Left forelimb (tissue), 1 donor: ENCODE results near the gene ISG15.
"Not testable (repeated sequence)": the region's sequence is repeated elsewhere in the genome, so short reads cannot be mapped to it uniquely, and the experiment has no call there.

Experiments used
- DNase-seq: peaks from one replicate; pipeline ENCODE4 v3.0.0-alpha.2; 2018; ENCODE audit warnings: low spot score

The ISG15 gene

DNA sequence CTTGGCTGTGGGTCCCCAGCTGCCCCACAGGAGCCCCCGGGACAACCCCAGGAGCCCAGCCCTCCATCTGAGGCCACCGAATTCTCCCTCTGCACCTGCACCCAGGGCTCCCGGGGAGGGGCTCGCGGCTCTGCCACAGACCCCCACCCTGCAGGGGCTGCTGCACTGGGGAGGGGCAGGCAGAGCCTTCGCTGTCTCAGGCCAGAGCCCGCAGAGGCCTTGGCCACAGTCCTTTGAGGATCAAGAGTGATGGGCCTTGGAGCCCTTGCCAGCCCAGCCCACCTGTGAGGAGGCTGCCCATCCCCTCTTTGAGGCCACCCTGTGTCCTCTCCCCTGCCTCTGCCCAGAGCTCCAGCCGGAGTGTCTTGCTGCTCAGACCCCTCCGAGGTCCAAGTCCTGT, 37.9 kb upstream of the ISG15 start:
- DNase-seq, result no peak

- DNase-seq, result no peak
Observed at GRCh38 chr1:975896-976683, 37.2 kb upstream of the ISG15 start.

DNA sequence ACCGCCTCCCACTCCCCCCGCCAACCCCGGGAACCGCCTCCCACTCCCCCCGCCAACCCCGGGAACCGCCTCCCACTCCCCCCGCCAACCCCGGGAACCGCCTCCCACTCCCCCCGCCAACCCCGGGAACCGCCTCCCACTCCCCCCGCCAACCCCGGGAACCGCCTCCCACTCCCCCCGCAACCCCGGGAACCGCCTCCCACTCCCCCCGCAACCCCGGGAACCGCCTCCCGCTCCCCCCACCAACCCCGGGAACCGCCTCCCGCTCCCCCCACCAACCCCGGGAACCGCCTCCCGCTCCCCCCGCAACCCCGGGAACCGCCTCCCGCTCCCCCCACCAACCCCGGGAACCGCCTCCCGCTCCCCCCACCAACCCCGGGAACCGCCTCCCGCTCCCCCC, 36.5 kb upstream of the ISG15 start:
- not testable (repeated sequence) for DNase-seq

DNA sequence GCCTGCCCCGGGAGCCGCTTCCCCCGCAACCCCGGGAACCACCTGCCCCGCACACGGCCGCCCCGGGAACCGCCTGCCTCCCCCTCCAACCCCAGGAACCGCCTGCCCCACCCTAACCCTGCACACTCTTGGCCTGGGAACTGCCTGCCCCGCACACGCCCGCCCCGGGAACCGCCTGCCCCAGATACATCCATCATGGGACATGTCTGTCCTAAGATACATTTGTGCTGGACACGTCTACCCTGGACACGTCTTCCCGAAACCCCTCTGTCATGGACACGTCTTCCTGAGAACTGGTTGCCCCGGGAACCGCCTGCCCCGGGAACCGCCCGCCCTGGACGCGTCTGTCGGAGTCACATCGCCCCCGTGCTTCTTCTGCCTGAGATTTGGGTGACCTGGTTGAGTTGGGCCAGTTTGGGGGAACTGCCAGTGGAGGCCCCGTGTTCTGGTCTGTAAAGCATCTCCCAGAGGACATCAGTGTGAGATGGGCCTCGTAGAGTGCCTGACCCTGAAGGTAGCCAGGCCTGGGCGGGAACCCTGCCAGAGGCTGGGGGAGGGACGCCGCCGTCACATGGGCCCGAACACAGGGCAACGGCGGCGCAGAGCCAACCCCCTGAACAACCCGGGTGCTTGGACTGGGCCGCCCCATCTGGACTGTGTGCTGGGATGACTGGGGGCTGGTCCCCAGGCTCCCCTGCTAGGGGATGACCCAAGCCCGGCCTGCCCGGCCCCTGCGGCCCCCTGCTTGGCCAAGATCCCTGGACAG, 35.0 kb upstream of the ISG15 start:
- no peak for DNase-seq

- DNase-seq, result no peak
Observed at GRCh38 chr1:978835-979743, 34.2 kb upstream of the ISG15 start.

GRCh38 chr1:979744-980072, 33.6 kb upstream of the ISG15 start:
- DNase-seq, result no peak

DNA sequence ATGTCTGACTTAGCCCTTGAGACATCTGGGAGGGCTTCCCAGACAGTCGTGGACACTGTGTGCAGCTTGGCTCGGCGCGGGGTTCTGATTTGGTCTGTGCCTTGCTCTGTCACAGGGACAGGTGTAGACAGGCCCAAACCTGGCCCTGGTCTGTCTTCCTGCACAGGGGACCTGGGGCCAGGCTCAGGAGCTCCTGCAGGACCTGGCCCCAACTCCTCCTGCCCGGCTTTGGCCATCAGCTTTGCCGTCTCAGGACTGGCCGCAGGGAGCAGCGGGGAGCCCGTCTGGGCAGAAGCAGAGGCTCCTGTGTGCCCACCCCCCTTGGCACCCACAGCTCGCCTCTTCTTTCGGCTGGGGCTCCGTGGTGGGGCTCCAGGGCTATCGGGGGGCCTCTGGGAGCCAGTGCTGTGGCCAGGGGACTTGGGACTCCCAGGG, 33.1 kb upstream of the ISG15 start:
- no peak for DNase-seq

DNA sequence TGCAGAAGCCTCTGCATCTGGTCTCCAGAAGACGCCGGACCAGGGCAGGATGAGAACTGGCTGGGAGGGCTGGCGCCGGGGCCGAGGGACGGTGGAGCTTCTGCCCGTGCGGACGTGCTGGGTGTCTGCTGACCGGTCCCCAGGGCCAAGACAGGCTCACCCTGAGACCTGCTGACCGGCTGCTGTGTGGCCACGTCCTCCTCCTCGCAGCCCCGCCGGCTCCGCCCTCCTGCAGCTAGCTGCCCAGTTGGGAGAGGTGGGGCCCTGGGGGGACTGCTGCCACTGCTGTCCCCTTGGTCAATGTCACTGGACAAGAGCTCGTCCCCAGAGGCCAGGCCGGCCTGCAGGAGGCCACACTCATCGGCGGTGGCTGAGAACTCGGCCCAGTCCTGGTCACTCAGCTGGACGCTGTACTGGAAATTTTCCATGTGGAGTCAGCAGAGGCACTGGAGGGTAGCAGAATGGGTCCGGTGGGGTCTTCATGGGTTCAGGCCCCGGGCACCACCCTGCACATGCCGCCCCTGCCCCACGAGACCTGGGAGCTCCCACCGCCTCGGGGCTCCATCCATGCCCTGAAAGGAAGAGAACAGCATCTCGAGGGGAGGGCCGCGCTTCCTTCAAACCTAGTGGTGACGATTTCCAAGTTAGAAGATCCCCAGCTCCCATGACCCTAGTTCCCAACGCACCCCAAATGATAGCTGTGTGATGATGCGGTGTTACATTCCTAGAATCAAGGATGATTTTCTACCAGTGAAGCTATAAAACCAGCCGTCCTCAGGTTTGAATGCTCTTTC, 32.5 kb upstream of the ISG15 start:
- DNase-seq, result no peak

- no peak for DNase-seq
Observed at GRCh38 chr1:981491-981954, 31.8 kb upstream of the ISG15 start.

- DNase-seq, result no peak
Observed at GRCh38 chr1:981955-982558, 31.2 kb upstream of the ISG15 start, which contains the start of gene PERM1. TSS of gene PERM1 (minus strand) at chr1:982093. CDS start at chr1:981029, 1,064 bp downstream.

DNA sequence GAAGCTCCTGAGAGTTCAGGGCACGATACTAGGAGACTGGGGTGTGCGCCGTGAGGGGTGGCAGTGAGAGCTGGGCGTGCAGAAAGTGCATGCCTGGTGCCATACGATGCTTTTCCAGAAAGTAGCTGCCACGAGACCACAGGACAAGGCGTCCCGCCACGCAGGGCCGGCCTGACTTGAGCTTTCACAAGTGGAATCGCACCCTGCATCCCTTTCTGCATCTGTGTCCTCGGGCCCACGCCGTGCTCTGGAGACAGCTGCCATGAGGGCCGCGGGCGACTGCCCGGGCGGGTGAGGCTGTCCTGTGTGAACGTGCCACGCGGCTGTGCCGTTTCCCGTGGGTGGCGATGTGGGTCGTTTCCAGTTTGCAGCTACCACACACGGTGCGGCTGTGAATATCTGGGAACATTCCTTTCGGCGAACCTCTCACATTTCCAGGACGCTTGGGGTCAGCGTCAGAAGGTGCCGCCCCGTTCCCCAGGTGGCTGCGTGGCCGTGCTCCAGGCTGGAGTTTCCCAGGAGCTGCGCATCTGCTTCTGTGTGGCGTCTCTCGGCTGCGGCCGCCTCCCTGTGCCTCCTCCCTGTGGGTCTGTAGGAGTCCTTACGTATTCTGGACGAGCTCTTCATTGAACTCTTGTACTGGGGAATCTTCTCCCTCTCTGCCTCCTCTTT, 30.4 kb upstream of the ISG15 start:
- DNase-seq, result no peak

DNA sequence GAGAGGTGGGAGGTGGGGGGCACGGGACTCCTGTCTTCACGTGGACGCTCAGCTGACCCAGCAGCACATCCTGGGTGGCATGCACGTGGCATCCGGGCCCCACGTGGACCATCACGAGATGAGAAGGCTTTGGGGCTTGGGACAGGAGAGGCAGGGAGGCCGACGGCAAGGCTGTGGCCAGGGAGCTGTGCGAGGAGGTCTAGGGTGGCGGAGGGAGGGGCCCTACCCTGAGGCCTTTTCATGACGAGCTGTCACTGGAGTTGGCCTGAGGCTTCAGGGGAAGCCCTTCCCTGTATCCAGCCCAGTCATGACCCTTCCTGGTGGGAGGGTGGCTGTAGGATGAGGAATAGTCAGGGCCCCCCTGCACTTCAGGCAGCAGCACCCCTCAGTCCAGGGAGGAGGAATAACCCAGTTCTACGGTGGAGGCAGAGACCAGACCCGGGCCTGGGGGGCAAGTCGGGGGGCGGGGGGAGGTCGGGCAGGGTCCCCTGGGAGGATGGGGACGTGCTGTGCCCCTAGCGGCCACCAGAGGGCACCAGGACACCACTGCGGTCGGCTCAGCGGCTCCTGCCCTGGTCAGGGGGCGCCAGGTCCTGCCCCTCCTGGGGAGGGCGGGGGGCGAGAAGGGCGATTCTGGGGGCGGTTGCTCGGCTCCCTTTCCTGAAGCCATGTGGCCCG, 29.4 kb upstream of the ISG15 start:
- DNase-seq, result no peak

GRCh38 chr1:984476-984814, 28.9 kb upstream of the ISG15 start:
- DNase-seq, result no peak

- no peak for DNase-seq
Observed at GRCh38 chr1:985126-985525, 28.2 kb upstream of the ISG15 start.

DNA sequence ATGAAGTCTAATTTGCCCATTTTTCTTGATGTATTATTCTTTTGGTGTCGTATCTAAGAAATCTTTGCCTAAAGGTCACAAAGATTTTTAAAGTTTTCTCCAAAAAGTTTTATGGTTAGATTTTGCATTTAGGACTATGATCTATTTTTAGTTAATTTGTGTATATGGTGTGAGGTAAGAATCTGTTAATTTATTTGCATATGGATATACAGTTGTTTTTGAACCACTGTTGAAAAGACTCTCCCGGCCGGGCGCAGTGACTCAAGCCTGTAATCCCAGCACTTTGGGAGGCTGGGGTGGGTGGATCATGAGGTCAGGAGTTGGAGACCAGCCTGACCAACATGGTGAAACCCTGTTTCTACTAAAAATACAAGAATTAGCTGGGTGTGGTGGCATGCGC, 25.2 kb upstream of the ISG15 start:
- not testable (repeated sequence) for DNase-seq

DNA sequence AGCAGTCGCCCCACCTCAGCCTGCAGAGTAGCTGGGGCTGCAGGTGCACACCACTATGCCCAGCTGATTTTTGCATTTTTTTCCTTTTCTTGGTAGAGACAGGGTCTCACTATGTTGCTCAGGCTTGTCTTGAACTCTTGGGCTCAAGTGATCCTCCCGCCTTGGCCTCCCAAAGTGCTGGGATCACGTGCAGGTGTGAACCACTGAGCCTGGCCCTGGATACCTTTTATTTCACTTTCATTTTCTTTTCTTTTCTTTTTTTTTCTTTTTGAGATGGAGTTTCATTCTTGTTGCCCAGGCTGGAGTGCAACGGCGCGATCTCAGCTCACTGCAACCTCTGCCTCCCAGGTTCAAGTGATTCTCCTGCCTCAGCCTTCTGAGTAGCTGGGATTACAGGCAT, 22.0 kb upstream of the ISG15 start:
- DNase-seq, result not testable (repeated sequence)

DNA sequence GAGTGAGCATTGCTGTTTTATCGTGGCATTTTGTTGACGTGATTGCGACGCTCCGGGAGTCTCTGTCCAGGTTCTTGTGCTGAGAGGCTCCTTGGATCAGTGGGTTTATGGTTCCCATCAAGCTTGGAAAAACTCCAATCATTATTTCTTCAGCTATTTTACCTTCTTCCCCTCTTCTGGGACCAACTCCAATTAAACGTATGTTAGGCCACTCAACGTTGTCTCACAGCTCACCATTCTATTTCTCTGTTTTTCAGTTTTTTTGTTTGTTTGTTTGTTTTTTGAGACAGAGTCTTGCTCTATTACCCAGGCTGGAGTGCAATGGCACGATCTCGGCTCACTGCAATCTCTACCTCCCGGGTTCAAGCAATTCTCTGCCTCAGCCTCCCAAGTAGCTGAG, 21.4 kb upstream of the ISG15 start:
- no peak for DNase-seq

- no peak for DNase-seq
Observed at GRCh38 chr1:992362-992761, 20.9 kb upstream of the ISG15 start.

GRCh38 chr1:993379-993995, 19.8 kb upstream of the ISG15 start:
- no peak for DNase-seq

GRCh38 chr1:994546-994945, 18.8 kb upstream of the ISG15 start:
- not testable (repeated sequence) for DNase-seq
